LNCaP clone FGC (cell line): ENCODE results near the gene DNAH1.
"Not testable (repeated sequence)": the region's sequence is repeated elsewhere in the genome, so short reads cannot be mapped to it uniquely, and the experiment has no call there.

Experiments
- DNase-seq: peaks from one replicate; pipeline ENCODE4 v3.0.0-alpha.2; 2011; ENCODE audit warnings: low read depth
- H3K4me3 ChIP-seq: 2 replicates; pipeline ENCODE4 v1.5.1; 2011; ENCODE audit warnings: mild to moderate bottlenecking, low read depth, low read length, control low read depth
- CTCF ChIP-seq: IDR thresholded peaks from 2 replicates; pipeline ENCODE4 v1.5.1; 2012; ENCODE audit warnings: mild to moderate bottlenecking; ENCODE audit not compliant: control insufficient read depth, insufficient read depth; ENCODE audit errors: extremely low read depth

DNAH1 gene

GRCh38 chr3:52333869-52334557 lies 17.9 kb downstream of the DNAH1 start:
- DNase-seq, result peak; percentile 71
- TF ChIP-seq CTCF, result no peak
- H3K4me3 ChIP-seq, result no peak overlapping the region

- H3K4me3 ChIP-seq, DNase-seq: not testable (repeated sequence)
These were observed 22.0 kb downstream of the DNAH1 start for GRCh38 chr3:52338131-52338530.

GRCh38 chr3:52339612-52340011 lies 23.5 kb downstream of the DNAH1 start:
- TF ChIP-seq CTCF, result peak; percentile 74
- no peak overlapping the region for H3K4me3 ChIP-seq
- DNase-seq, result peak; percentile 78

- DNase-seq, result no peak
- no peak overlapping the region for H3K4me3 ChIP-seq
- no peak for TF ChIP-seq CTCF
These were observed 25.0 kb downstream of the DNAH1 start for GRCh38 chr3:52341123-52341522.

- H3K4me3 ChIP-seq, result no peak overlapping the region
- TF ChIP-seq CTCF, result no peak
- DNase-seq, result no peak
These were observed 28.0 kb downstream of the DNAH1 start for GRCh38 chr3:52343946-52344600.

- no peak overlapping the region for H3K4me3 ChIP-seq
- no peak for TF ChIP-seq CTCF
- DNase-seq, result no peak
These were observed 29.5 kb downstream of the DNAH1 start for GRCh38 chr3:52345521-52346109.

GRCh38 chr3:52346623-52347530 lies 30.8 kb downstream of the DNAH1 start:
- no peak for TF ChIP-seq CTCF
- no peak overlapping the region for H3K4me3 ChIP-seq
- DNase-seq, result no peak
